Right atrium auricular region (tissue), 2 donors: ENCODE data around the gene ITSN1. TPM values are rescaled to one million over a fixed set of nuclear protein-coding genes. Genes with fewer than 3 reads are reported as not detected.

Source experiments
- DNase-seq: peaks from one replicate; pipeline ENCODE4 v3.0.0-alpha.2; 2019; ENCODE audit warnings: low spot score
- H3K27ac ChIP-seq, 2 donors: fragments of 200-600 bp; sonication (generic); 1 replicate in 1 of 2; 2 replicates in 1 of 2; pipeline ENCODE4 v1.5.1; 2016 to 2019
- H3K27me3 ChIP-seq, 2 donors: fragments of 200-600 bp; sonication (generic); one replicate each; pipeline versions ENCODE4 v1.5.1 to v1.6.0; 2017 to 2019
- H3K36me3 ChIP-seq: fragments of 200-600 bp; sonication (generic); one replicate; pipeline ENCODE4 v1.5.1; 2016
- H3K4me1 ChIP-seq, 2 donors: fragments of 200-600 bp; sonication (generic); one replicate each; pipeline versions ENCODE4 v1.5.1 to v1.6.0; 2017 to 2019
- H3K4me3 ChIP-seq, 2 donors: fragments of 200-600 bp; sonication (generic); 1 replicate in 1 of 2; 2 replicates in 1 of 2; pipeline ENCODE4 v1.5.1; 2017 to 2019; ENCODE audit warnings: mild to moderate bottlenecking in 1 of 2, moderate library complexity in 1 of 2
- H3K9me3 ChIP-seq, 2 donors: fragments of 200-600 bp; sonication (generic); one replicate each; pipeline ENCODE4 v1.5.1; 2019
- total RNA-seq, 2 donors: library from RNA; depleted of rRNA; stranded (reverse); fragments of >200 nt; gene quantifications; one replicate each; pipeline ENCODE4 v1.1.0, GENCODE V29; 2016
- TF ChIP-seq, protein P1 (sequence below), 2 donors: fragments of 200-600 bp; sonication (generic); IDR thresholded peaks; one replicate each; pipeline ENCODE4 v1.5.1; 2019; ENCODE audit warnings: antibody characterized with exemption in 2 of 2

The ITSN1 gene
- total RNA-seq, 2 donors from 2014 or later, result 49.9 to 54.9 TPM

DNA sequence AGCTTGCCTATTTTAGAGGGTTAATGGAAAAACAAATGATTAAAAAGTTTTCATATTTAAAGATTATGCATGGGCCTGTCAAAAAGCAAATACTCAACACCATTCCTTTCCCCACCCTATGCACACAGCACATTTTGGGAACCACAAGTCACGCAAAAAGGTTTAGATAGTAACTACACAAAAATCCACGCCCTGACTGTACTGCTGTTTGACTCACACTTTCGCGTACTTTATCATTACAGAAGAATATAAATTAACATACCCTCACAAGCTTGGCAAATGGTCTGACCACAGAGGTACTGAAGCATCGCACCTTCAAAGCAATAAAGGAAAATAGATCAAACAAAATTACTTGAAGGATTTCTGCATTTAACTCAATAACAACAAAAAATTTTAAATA is 271.9 kb downstream of the ITSN1 start:
- H3K4me1 ChIP-seq, result peaks cover 0 to 41% of the 10 kb centered on the region in 2 donors
- no peaks in the 10 kb centered on the region for H3K27me3 ChIP-seq
- H3K27ac ChIP-seq, result peak overlapping the region; percentile 91 to 97
- H3K36me3 ChIP-seq, result peaks cover 45% of the 10 kb centered on the region
- TF ChIP-seq, protein P1, sequence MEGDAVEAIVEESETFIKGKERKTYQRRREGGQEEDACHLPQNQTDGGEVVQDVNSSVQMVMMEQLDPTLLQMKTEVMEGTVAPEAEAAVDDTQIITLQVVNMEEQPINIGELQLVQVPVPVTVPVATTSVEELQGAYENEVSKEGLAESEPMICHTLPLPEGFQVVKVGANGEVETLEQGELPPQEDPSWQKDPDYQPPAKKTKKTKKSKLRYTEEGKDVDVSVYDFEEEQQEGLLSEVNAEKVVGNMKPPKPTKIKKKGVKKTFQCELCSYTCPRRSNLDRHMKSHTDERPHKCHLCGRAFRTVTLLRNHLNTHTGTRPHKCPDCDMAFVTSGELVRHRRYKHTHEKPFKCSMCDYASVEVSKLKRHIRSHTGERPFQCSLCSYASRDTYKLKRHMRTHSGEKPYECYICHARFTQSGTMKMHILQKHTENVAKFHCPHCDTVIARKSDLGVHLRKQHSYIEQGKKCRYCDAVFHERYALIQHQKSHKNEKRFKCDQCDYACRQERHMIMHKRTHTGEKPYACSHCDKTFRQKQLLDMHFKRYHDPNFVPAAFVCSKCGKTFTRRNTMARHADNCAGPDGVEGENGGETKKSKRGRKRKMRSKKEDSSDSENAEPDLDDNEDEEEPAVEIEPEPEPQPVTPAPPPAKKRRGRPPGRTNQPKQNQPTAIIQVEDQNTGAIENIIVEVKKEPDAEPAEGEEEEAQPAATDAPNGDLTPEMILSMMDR (IDR thresholded peaks at IDR 0.05), result no peak
- no peaks in the 10 kb centered on the region for H3K9me3 ChIP-seq
- H3K4me3 ChIP-seq, result peak overlapping the region; percentile 85 to 94
- no peak for DNase-seq

DNA sequence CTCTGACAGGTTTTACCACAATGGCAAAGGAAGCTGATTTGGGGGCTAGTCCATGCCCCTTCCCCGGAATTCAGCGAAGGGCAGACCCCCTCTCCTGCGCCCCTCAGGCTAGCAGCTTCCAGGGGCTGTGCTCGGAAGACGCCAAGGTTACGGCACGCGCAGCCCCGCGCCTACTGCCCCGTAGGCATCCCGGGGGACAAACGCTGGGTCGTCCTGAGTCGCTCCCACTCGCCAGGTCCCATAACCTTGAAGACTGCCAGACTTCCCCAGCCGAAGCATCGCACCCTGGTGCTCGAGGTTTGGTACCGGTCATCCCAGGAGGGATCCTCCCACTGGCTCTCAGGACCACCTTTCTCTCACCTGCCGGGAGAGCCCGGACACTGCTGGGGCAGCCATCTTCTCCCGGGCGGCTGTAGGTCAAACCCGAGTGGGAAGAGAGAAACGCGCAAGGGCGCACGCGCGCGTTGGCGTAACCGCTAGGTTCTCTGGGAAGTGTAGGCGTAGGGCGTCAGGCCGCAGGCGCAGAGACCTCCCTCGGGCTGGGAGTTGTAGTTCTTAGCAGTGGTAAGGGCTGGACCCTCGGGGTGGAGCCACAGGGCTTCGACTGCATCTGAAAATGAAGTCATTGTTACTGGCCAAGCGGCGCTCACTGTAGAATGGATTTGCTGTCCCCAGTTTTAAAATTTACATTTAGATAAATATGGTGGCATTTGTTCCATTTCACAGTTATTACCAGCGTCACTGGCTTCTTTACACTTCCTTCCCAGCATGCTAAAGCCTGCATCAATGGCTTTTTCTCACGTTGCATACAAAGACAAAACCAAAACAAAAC is 273.3 kb downstream of the ITSN1 start, which contains the start of gene ATP5PO:
ATP5PO (minus strand) TSS at position 437 of the 832 bp plus-strand sequence; CDS start at position 396, 41 bp downstream.
- peaks cover 0 to 36% of the 10 kb centered on the region in 2 donors for H3K4me1 ChIP-seq
- TF ChIP-seq, protein P1 (IDR thresholded peaks at IDR 0.05), result no peak

DNA sequence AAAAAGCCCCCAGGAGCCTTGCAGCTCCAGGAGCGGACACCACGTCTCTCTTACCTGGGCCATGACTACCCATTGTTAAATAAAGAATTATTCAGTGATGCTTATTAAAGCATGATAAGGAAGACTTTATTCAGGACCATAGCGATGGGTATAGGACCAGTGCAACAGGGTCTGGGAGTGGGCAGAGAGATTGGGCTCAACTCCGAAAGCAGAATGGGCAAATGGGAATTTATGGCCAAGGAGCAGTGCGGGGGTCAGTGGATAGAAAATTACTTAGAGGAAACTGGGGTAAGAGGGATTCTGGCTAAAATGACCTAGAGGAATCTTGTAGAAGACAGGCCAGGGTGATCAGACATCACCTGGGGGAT is 273.9 kb downstream of the ITSN1 start:
- Histone ChIP-seq H3K36me3 (peaks cover 25% of the 10 kb centered on the region), H3K4me3 (peak overlapping the region; percentile 85 to 94), H3K9me3 (no peaks in the 10 kb centered on the region), H3K27ac (peak overlapping the region; percentile 91 to 97), H3K27me3 (no peaks in the 10 kb centered on the region), H3K4me1 (peaks cover 0 to 32% of the 10 kb centered on the region in 2 donors)
- no peak for DNase-seq
- TF ChIP-seq, protein P1 (IDR thresholded peaks at IDR 0.05), result no peak

More for the DNA sequence above, 273.3 kb downstream of the ITSN1 start, which contains the start of gene ATP5PO:
- peaks cover 31% of the 10 kb centered on the region for H3K36me3 ChIP-seq
- peak within 1 kb of the TSS; percentile 91 to 97 for H3K27ac ChIP-seq
- H3K9me3 ChIP-seq, result no peaks in the 10 kb centered on the region
- no peaks in the 10 kb centered on the region for H3K27me3 ChIP-seq
- peak; percentile 99 for DNase-seq
- H3K4me3 ChIP-seq, result peak within 1 kb of the TSS; percentile 85 to 94

GRCh38 chr21:33917421-33917820 is 275.1 kb downstream of the ITSN1 start:
- no peaks in the 10 kb centered on the region for H3K9me3 ChIP-seq
- DNase-seq, result no peak
- H3K27me3 ChIP-seq, result no peaks in the 10 kb centered on the region
- H3K36me3 ChIP-seq, result peaks cover 13% of the 10 kb centered on the region
- TF ChIP-seq, protein P1 (IDR thresholded peaks at IDR 0.05), result no peak
- peaks cover 0 to 30% of the 10 kb centered on the region in 2 donors for H3K4me1 ChIP-seq
- H3K27ac ChIP-seq, result no peak overlapping the region
- no peak overlapping the region for H3K4me3 ChIP-seq

- Histone ChIP-seq H3K27ac (no peak overlapping the region), H3K4me1 (peaks cover 0 to 10% of the 10 kb centered on the region in 2 donors), H3K4me3 (no peak overlapping the region), H3K36me3 (no peaks in the 10 kb centered on the region), H3K9me3 (no peaks in the 10 kb centered on the region), H3K27me3 (no peaks in the 10 kb centered on the region)
- TF ChIP-seq, protein P1 (IDR thresholded peaks at IDR 0.05), result peak; percentile 81 to 92
- DNase-seq, result peak; percentile 91
These were observed 281.9 kb downstream of the ITSN1 start for GRCh38 chr21:33924079-33924765.
